Suprapubic skin (tissue), 3 donors: ENCODE results near the gene PADI6.

Experiments used
- EP300 ChIP-seq: sonication (generic); formaldehyde crosslinking; IDR thresholded peaks from one replicate; pipeline ENCODE4 v1.6.1; 2017; ENCODE audit warnings: antibody characterized with exemption
- POLR2A ChIP-seq, 2 donors: fragments of 450-650 bp; IDR thresholded peaks; one replicate each; pipeline ENCODE4 v1.6.1; 2017; ENCODE audit warnings: antibody characterized with exemption in 2 of 2, mild to moderate bottlenecking in 2 of 2, moderate library complexity in 2 of 2
- TF ChIP-seq, protein P1 (sequence below), 2 donors: fragments of 200-600 bp in 1 of 2; fragments of 450-650 bp in 1 of 2; sonication (generic) in 1 of 2; IDR thresholded peaks; one replicate each; pipeline ENCODE4 v1.5.1; 2016 to 2019; ENCODE audit warnings: antibody characterized with exemption in 2 of 2, mild to moderate bottlenecking in 1 of 2, moderate library complexity in 1 of 2

GRCh38 chr1:17347769-17348592 lies 24.0 kb upstream of the PADI6 start:
- TF ChIP-seq, protein P1, sequence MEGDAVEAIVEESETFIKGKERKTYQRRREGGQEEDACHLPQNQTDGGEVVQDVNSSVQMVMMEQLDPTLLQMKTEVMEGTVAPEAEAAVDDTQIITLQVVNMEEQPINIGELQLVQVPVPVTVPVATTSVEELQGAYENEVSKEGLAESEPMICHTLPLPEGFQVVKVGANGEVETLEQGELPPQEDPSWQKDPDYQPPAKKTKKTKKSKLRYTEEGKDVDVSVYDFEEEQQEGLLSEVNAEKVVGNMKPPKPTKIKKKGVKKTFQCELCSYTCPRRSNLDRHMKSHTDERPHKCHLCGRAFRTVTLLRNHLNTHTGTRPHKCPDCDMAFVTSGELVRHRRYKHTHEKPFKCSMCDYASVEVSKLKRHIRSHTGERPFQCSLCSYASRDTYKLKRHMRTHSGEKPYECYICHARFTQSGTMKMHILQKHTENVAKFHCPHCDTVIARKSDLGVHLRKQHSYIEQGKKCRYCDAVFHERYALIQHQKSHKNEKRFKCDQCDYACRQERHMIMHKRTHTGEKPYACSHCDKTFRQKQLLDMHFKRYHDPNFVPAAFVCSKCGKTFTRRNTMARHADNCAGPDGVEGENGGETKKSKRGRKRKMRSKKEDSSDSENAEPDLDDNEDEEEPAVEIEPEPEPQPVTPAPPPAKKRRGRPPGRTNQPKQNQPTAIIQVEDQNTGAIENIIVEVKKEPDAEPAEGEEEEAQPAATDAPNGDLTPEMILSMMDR (IDR thresholded peaks at IDR 0.05) = no peak
- no peak for TF ChIP-seq POLR2A (IDR thresholded peaks at IDR 0.05)
- TF ChIP-seq EP300 = no peak
